Keratinocyte (primary cell): ENCODE results near the gene GBP7. TPM values are rescaled to one million over a fixed set of nuclear protein-coding genes. Genes with fewer than 3 reads are reported as not detected.

Experiments used
- DNase-seq: peaks from one replicate; pipeline ENCODE4 v3.0.0-alpha.2; 2011; ENCODE audit warnings: low read depth, missing footprints, low spot score
- FAIRE-seq: peaks from 2 replicates; lab custom pipeline; 2011; peaks lifted over from hg19 to GRCh38; lab: Jason Lieb, UNC
- H2AFZ ChIP-seq: 2 replicates; pipeline ENCODE4 v1.6.0; 2012; ENCODE audit warnings: low read length, control low read depth, inconsistent platforms; ENCODE audit not compliant: control insufficient read depth
- H3K27ac ChIP-seq: 2 replicates; pipeline ENCODE4 v1.5.1; 2011; ENCODE audit warnings: low read length; ENCODE audit not compliant: control insufficient read depth, insufficient read depth
- H3K27me3 ChIP-seq: 3 replicates; pipeline ENCODE4 v1.6.0; 2011; ENCODE audit warnings: low read length; ENCODE audit not compliant: control insufficient read depth, insufficient read depth; ENCODE audit errors: extremely low read depth
- H3K36me3 ChIP-seq, 2 experiments: 2 replicates in 1 of 2; 3 replicates in 1 of 2; pipeline ENCODE4 v1.5.1; 2011; ENCODE audit warnings: low read length in 2 of 2, mild to moderate bottlenecking in 1 of 2; ENCODE audit not compliant: control insufficient read depth in 2 of 2, insufficient read depth in 2 of 2; ENCODE audit errors: extremely low read depth in 1 of 2
- H3K4me1 ChIP-seq: 3 replicates; pipeline ENCODE4 v1.5.1; 2011; ENCODE audit warnings: low read length; ENCODE audit not compliant: control insufficient read depth, insufficient read depth; ENCODE audit errors: extremely low read depth
- H3K4me2 ChIP-seq: 3 replicates; pipeline ENCODE4 v1.6.0; 2011; ENCODE audit warnings: low read depth, low read length; ENCODE audit not compliant: control insufficient read depth, insufficient read depth; ENCODE audit errors: extremely low read depth
- H3K4me3 ChIP-seq, 3 experiments: fragments of 200-600 bp in 1 of 3; sonication (generic) in 1 of 3; 2 replicates in 2 of 3; 3 replicates in 1 of 3; pipeline ENCODE4 v1.5.1; 2011 to 2016; ENCODE audit warnings: low read length in 3 of 3, mild to moderate bottlenecking in 3 of 3, control low read depth in 2 of 3, inconsistent platforms in 1 of 3, low read depth in 1 of 3, mixed read lengths in 1 of 3, mixed run types in 1 of 3, moderate library complexity in 1 of 3; ENCODE audit not compliant: control insufficient read depth in 2 of 3, insufficient read depth in 2 of 3; ENCODE audit errors: extremely low read depth in 1 of 3
- H3K79me2 ChIP-seq: 2 replicates; pipeline ENCODE4 v1.6.0; 2012; ENCODE audit warnings: low read length; ENCODE audit not compliant: control insufficient read depth, insufficient read depth
- H3K9ac ChIP-seq: 3 replicates; pipeline ENCODE4 v1.6.0; 2011; ENCODE audit warnings: low read length; ENCODE audit not compliant: control insufficient read depth, insufficient read depth; ENCODE audit errors: extremely low read depth
- H3K9me1 ChIP-seq: 3 replicates; pipeline ENCODE4 v1.6.0; 2011; ENCODE audit warnings: low read length; ENCODE audit not compliant: control insufficient read depth, insufficient read depth; ENCODE audit errors: extremely low read depth
- H3K9me3 ChIP-seq: 2 replicates; pipeline ENCODE4 v1.5.1; 2012; ENCODE audit warnings: low read depth, low read length; ENCODE audit not compliant: control insufficient read depth
- H4K20me1 ChIP-seq: 3 replicates; pipeline ENCODE4 v1.6.0; 2011; ENCODE audit warnings: low read length; ENCODE audit not compliant: control insufficient read depth, insufficient read depth; ENCODE audit errors: extremely low read depth
- CTCF ChIP-seq, 3 experiments: IDR thresholded peaks in 1 of 3; conservative IDR thresholded peaks in 1 of 3; optimal IDR thresholded peaks in 1 of 3; 2 replicates in 2 of 3; 3 replicates in 1 of 3; pipeline versions ENCODE3 to v1.5.1; 2011; ENCODE audit warnings: low read length in 3 of 3, mild to moderate bottlenecking in 3 of 3, moderate library complexity in 2 of 3, control low read depth in 1 of 3, inconsistent platforms in 1 of 3; ENCODE audit not compliant: insufficient read depth in 2 of 3; ENCODE audit errors: extremely low read depth in 1 of 3
- EZH2 ChIP-seq: IDR thresholded peaks from one replicate; pipeline ENCODE4 v1.6.1; 2012; ENCODE audit warnings: inconsistent platforms, mild to moderate bottlenecking, low read length, moderate library complexity
- dilution Hi-C: fragments of 300-500 bp; cut with MboI; formaldehyde crosslinking; loops from one replicate; pipeline ENCODE4 v1.7.0; 2020; ENCODE audit warnings: low sequenced_read_pairs; ENCODE audit not compliant: extremely low pct_ligation_motif_present
- polyA plus RNA-seq, 5 experiments: library from polyadenylated mRNA; depleted of rRNA in 3 of 5; stranded (reverse) in 3 of 5; stranded (forward) in 1 of 5; unstranded in 1 of 5; fragments of >200 nt; gene quantifications; 1 replicate in 1 of 5; 2 replicates in 3 of 5; 3 replicates in 1 of 5; pipeline versions ENCODE4 v1.2.1 to v1.2.3, GENCODE V29; 2011 to 2012; ENCODE audit warnings: missing spikeins in 2 of 5, low read depth in 1 of 5, low replicate concordance in 1 of 5

The GBP7 gene
- polyA plus RNA-seq, 1 donor (not counting 4 experiments of a cell fraction or from before 2014, with no cell fraction given): not detected

GRCh38 chr1:89133747-89134146 lies 42.1 kb downstream of the GBP7 start:
- no peaks in the 10 kb centered on the region for H4K20me1 ChIP-seq
- H3K4me1 ChIP-seq: no peaks in the 10 kb centered on the region
- dilution Hi-C loops: no loop called here
- FAIRE-seq (no peak), DNase-seq (no peak)
- no peak overlapping the region for H2AFZ ChIP-seq
- H3K9ac ChIP-seq: no peak overlapping the region
- TF ChIP-seq CTCF (optimal IDR thresholded peaks at IDR 0.05 in 1 of 3, IDR thresholded peaks at IDR 0.05 in 1 of 3, conservative IDR thresholded peaks at IDR 0.05 in 1 of 3; ENCODE audit: extremely low read depth in 1 of 3, insufficient read depth in 2 of 3, low read length in 3 of 3) (no peak), EZH2 (no peak)
- H3K79me2 ChIP-seq: no peaks in the 10 kb centered on the region
- no peak overlapping the region for H3K4me3 ChIP-seq
- H3K9me1 ChIP-seq: no peaks in the 10 kb centered on the region
- no peaks in the 10 kb centered on the region for H3K9me3 ChIP-seq
- no peaks in the 10 kb centered on the region for H3K36me3 ChIP-seq
- H3K27me3 ChIP-seq: no peaks in the 10 kb centered on the region
- no peak overlapping the region for H3K4me2 ChIP-seq
- H3K27ac ChIP-seq: no peak overlapping the region

DNA sequence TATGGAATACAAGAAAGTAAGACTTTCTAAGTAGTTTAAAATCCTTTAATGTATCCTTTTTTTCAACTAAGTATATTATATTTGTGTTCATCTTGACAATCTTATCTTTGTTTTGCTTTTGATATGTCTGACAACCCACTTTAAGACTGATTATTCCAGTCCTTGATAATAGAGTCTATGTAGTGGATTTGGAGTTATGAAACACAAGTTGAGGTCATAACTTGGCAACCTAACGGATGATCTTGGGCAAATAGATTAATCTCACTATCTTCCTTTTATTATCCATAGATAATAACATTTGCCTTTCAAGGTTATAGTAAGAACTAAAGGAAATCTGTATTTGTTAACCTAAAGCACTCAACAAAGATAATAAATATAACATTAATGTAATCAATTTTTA lies 45.1 kb downstream of the GBP7 start:
- no peak overlapping the region for H2AFZ ChIP-seq
- no peak overlapping the region for H3K9ac ChIP-seq
- DNase-seq: no peak
- no peak for TF ChIP-seq CTCF (optimal IDR thresholded peaks at IDR 0.05 in 1 of 3, IDR thresholded peaks at IDR 0.05 in 1 of 3, conservative IDR thresholded peaks at IDR 0.05 in 1 of 3; ENCODE audit: extremely low read depth in 1 of 3, insufficient read depth in 2 of 3, low read length in 3 of 3)
- H3K4me1 ChIP-seq: peaks cover 5% of the 10 kb centered on the region
- H3K79me2 ChIP-seq: no peaks in the 10 kb centered on the region
- H3K27ac ChIP-seq: no peak overlapping the region
- H3K9me1 ChIP-seq: no peaks in the 10 kb centered on the region
- no peak overlapping the region for H3K4me3 ChIP-seq
- FAIRE-seq: no peak
- no peaks in the 10 kb centered on the region for H3K9me3 ChIP-seq
- no peaks in the 10 kb centered on the region for H3K27me3 ChIP-seq
- H4K20me1 ChIP-seq: no peaks in the 10 kb centered on the region
- H3K4me2 ChIP-seq: no peak overlapping the region
- H3K36me3 ChIP-seq: no peaks in the 10 kb centered on the region
- dilution Hi-C loops: no loop called here
